Adrenal gland (tissue), 12 donors: ENCODE data around the gene MAPK12. TPM values are rescaled to one million over a fixed set of nuclear protein-coding genes. Genes with fewer than 3 reads are reported as not detected.

Source experiments
- DNase-seq, 7 donors: peaks; one replicate each; pipeline ENCODE4 v3.0.0-alpha.2; 2019 to 2020
- H3K27ac ChIP-seq, 5 donors: fragments of 200-600 bp; sonication (generic) in 4 of 5; 1 replicate in 3 of 5; 2 replicates in 2 of 5; pipeline versions ENCODE4 v1.5.1 to v1.8.0; 2016 to 2020; ENCODE audit warnings: mild to moderate bottlenecking in 1 of 5
- H3K27me3 ChIP-seq: fragments of 200-600 bp; 2 replicates; pipeline ENCODE4 v1.8.0; 2021
- H3K36me3 ChIP-seq, 2 donors: fragments of 200-600 bp; replicated peaks in 1 of 2; 1 replicate in 1 of 2; 2 replicates in 1 of 2; pipeline versions ENCODE4 v1.5.1 to v1.8.0; 2018 to 2022
- H3K4me1 ChIP-seq, 2 donors: fragments of 200-600 bp; replicated peaks in 1 of 2; 1 replicate in 1 of 2; 2 replicates in 1 of 2; pipeline versions ENCODE4 v1.5.1 to v1.8.0; 2018 to 2021
- H3K4me3 ChIP-seq, 4 donors: fragments of 200-600 bp; sonication (generic) in 3 of 4; one replicate each; pipeline ENCODE4 v1.5.1; 2016 to 2018
- H3K9me3 ChIP-seq, 3 donors: fragments of 200-600 bp; sonication (generic) in 1 of 3; replicated peaks in 1 of 3; 1 replicate in 2 of 3; 2 replicates in 1 of 3; pipeline versions ENCODE4 v1.5.1 to v1.8.0; 2016 to 2021
- CTCF ChIP-seq, 6 experiments: fragments of 450-650 bp in 4 of 6; fragments of 200-600 bp in 2 of 6; sonication (generic) in 1 of 6; IDR thresholded peaks; 1 replicate in 5 of 6; 2 replicates in 1 of 6; pipeline versions ENCODE4 v1.5.1 to v1.8.0; 2016 to 2021; ENCODE audit warnings: antibody characterized with exemption in 6 of 6, mild to moderate bottlenecking in 2 of 6, moderate library complexity in 1 of 6
- POLR2A ChIP-seq, 2 donors: fragments of 450-650 bp; IDR thresholded peaks; one replicate each; pipeline ENCODE4 v1.6.1; 2017; ENCODE audit warnings: antibody characterized with exemption in 2 of 2, mild to moderate bottlenecking in 2 of 2, moderate library complexity in 1 of 2
- WGBS, 4 donors: extraction: QIAGEN DNeasy Blood & Tissue Kit in 2 of 4; methylation state at CpG; one replicate each; pipeline versions ENCODE4 v1.1.5 to v1.1.7; 2013 to 2017; 5-methylcytosine and 5-hydroxymethylcytosine counted together
- intact Hi-C, 2 donors: fragments of 100-400 bp; cut with DNase I; formaldehyde crosslinking; loops; one replicate each; pipeline versions ENCODE4 v1.14.1 to v1.15.0; 2022 to 2023
- polyA plus RNA-seq, 3 donors: library from polyadenylated mRNA; stranded (reverse); fragments of 200-250 nt in 2 of 3; fragments of 350-450 nt in 1 of 3; fragmentation: Illumina TruSeq in 1 of 3; extraction: RNeasy Lipid Tissue Mini Kit (QIAGEN cat#74804) in 1 of 3; gene quantifications; one replicate each; pipeline ENCODE4 v1.2.3, GENCODE V29; 2013 to 2014
- total RNA-seq, 9 donors: library from RNA; depleted of rRNA in 4 of 9; stranded (reverse); fragments of >200 nt in 4 of 9; fragments of 120-200 nt in 1 of 9; fragmentation: NEBNext Ultra II Directional in 1 of 9; extraction: Animal tissue kit (Norgen Biotek cat#: 25700) in 1 of 9; gene quantifications; one replicate each; pipeline versions ENCODE4 v1.1.0 to v1.2.4, GENCODE V29; 2013 to 2023
- donor health status: healthy with polysubstance abuse.
- donor health status: Bipolar disorder and iron deficiency.
- donor health status: DM: yes; HTN: yes; CAD: no.
- donor health status: DM: no; HTN: no; CAD: no.
- donor health status: DM: no; HTN: no; CAD: no.
- donor health status: DM: yes; HTN: yes; CAD: no.

Gene MAPK12
- total and polyA plus RNA-seq, 12 donors: 1.7 to 17.1 (median 5.4) TPM

GRCh38 chr22:50209893-50210292, 51.6 kb downstream of the MAPK12 start:
- peak; percentile 61 to 92 (median 80) for DNase-seq
- Histone ChIP-seq H3K9me3 (no peaks in the 10 kb centered on the region), H3K27ac (peak overlapping the region in 1 of 5 donors; percentile 14), H3K27me3 (no peaks in the 10 kb centered on the region), H3K36me3 (peaks cover 0 to 71% of the 10 kb centered on the region in 2 donors), H3K4me3 (no peak overlapping the region), H3K4me1 (peaks cover 0 to 9% of the 10 kb centered on the region in 2 donors)
- intact Hi-C loops: loop anchor here (2.0 to 5.0 kb wide), 2 partner anchors 58 to 63 kb away; no protein-coding TSS in a partner anchor
- 45 to 58% (median 56%) methylated on average over 19 to 20 of the region's 20 CpGs for WGBS, 4 donors
- TF ChIP-seq POLR2A (IDR thresholded peaks at IDR 0.05) (no peak), CTCF (IDR thresholded peaks at IDR 0.05) (peak; percentile 74 to 88 (median 84))

GRCh38 chr22:50208939-50209892, 52.3 kb downstream of the MAPK12 start:
- Histone ChIP-seq H3K36me3 (peaks cover 0 to 66% of the 10 kb centered on the region in 2 donors), H3K4me3 (no peak overlapping the region), H3K9me3 (no peaks in the 10 kb centered on the region), H3K27me3 (no peaks in the 10 kb centered on the region), H3K4me1 (peaks cover 0 to 9% of the 10 kb centered on the region in 2 donors), H3K27ac (peak overlapping the region in 2 of 5 donors; percentile 14 to 16)
- WGBS, 4 donors: 59 to 77% (median 68%) methylated on average over 18 to 31 of the region's 31 CpGs
- DNase-seq: peak in 4 of 7 donors; percentile 30 to 52 (median 44)
- intact Hi-C loops: loop anchor here in 1 of 2 donors (5.0 kb wide), 1 partner anchor 57 kb away; no protein-coding TSS in a partner anchor
- TF ChIP-seq POLR2A (IDR thresholded peaks at IDR 0.05) (no peak), CTCF (IDR thresholded peaks at IDR 0.05) (no peak)

GRCh38 chr22:50208430-50208938, 53.0 kb downstream of the MAPK12 start:
- no peak for DNase-seq

More at GRCh38 chr22:50208430-50208938, 53.0 kb downstream of the MAPK12 start:
- Histone ChIP-seq H3K27me3 (no peaks in the 10 kb centered on the region), H3K9me3 (no peaks in the 10 kb centered on the region), H3K27ac (no peak overlapping the region), H3K36me3 (peaks cover 0 to 59% of the 10 kb centered on the region in 2 donors), H3K4me3 (no peak overlapping the region), H3K4me1 (peaks cover 0 to 9% of the 10 kb centered on the region in 2 donors)
- 87 to 92% (median 89%) methylated on average over 18 to 22 of the region's 22 CpGs for WGBS, 4 donors
- intact Hi-C loops: loop anchor here in 1 of 2 donors (5.0 kb wide), 1 partner anchor 56 kb away; no protein-coding TSS in a partner anchor
- TF ChIP-seq POLR2A (IDR thresholded peaks at IDR 0.05) (no peak), CTCF (IDR thresholded peaks at IDR 0.05) (no peak)
